Choroid plexus epithelial cell (primary cell): ENCODE results near the gene SRGAP2C.
"Not testable (repeated sequence)": the region's sequence is repeated elsewhere in the genome, so short reads cannot be mapped to it uniquely, and the experiment has no call there.

ENCODE experiments used
- DNase-seq: peaks from one replicate; pipeline ENCODE4 v3.0.0-alpha.2; 2010; ENCODE audit warnings: low read depth
- H3K4me3 ChIP-seq: 2 replicates; pipeline ENCODE4 v1.5.1; 2011; ENCODE audit warnings: low read depth, mild to moderate bottlenecking, control low read depth, low read length, moderate library complexity

SRGAP2C gene

DNA sequence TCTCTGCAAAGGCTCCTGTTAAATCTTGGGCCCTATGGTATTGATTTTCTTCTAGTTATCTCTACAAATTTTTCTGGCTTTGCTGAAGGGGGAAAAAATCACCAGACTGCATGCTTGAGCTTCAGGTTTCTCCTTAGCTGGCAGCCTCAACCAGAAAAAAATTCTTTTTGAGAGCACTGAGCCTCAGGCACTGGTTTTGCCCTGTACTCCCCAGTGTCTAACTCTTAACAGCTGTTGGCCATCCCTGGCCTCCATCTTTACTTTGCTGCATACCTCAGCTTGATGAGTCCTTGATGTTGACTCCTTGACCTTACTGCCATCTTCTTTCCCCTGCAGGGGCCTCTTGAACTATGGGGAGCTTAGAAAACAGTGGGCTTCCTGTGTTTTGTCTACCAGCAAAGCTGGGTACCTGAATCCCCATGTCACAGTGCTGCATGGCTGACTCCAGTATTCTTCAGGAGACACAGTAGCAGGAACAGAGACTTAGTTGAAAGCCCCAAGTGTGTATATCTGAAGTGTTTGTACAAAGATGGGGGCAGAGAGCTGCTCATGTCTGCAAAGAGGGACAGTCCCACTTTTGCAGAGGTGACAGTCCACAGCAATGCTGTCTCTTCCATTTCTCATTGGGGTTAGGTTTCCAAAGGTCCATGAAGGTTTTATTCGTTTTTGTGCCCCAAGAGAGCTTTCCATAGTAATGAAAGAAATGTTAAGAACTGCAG, 31.1 kb downstream of the SRGAP2C start:
- DNase-seq, H3K4me3 ChIP-seq: not testable (repeated sequence)

DNA sequence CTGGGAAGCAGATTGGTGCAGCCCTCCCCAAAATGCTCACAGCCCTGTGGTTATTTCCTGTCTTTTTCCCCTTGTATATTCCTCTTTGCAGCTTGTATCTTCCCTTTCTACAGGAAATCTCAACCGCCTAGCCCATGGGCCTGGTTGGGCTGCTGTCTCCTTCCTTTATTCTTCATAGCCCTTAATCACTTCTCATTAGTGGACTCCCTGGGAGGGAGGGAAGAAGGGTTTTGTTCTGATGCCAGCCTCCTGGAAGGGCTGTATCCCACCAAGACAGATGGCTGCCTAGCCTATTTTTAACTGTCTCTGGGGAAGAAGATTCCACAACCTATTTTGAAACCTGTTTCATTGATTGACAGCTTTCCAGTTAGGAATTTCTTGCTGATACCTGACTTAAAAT, 31.9 kb downstream of the SRGAP2C start:
- not testable (repeated sequence) for H3K4me3 ChIP-seq, DNase-seq

DNA sequence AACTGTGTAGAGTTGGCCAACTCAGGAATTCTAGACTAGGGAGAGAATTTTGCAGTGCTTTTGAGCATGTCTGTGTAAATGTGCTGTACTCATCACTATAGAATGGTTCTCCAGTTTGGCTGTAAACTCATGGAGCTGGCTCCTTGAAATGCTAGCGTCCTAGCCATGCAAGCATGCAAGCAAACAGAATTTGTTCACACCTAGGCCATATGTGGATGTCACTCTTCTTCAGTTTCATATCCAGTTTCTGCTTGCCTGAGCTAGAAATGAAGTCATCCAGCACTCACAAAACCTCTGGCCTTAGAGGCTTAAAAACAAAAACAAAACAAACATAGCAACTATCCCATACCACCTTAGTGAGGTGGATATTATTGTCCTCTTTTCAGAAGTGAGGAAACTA, 37.0 kb downstream of the SRGAP2C start:
- DNase-seq, H3K4me3 ChIP-seq: not testable (repeated sequence)

DNA sequence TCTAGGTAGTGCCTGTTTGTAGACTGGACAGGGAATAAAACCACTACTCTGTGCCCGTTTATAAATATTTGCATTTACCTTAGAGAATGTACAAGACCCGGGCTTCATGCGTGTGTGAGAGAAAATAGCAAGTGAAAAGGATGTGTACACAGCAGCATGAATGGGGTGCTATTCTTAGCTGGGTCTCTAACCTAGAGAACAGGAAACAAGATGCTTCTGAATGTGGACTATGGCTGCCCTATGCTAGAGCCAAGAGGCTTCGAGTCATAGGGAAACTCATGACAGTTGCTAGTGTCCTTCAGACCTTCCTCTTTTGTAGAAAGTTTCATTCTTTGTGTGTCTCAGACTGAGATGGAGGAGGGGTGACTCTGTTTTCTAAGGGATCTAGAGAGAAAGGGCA, 39.9 kb downstream of the SRGAP2C start:
- not testable (repeated sequence) for H3K4me3 ChIP-seq, DNase-seq

DNA sequence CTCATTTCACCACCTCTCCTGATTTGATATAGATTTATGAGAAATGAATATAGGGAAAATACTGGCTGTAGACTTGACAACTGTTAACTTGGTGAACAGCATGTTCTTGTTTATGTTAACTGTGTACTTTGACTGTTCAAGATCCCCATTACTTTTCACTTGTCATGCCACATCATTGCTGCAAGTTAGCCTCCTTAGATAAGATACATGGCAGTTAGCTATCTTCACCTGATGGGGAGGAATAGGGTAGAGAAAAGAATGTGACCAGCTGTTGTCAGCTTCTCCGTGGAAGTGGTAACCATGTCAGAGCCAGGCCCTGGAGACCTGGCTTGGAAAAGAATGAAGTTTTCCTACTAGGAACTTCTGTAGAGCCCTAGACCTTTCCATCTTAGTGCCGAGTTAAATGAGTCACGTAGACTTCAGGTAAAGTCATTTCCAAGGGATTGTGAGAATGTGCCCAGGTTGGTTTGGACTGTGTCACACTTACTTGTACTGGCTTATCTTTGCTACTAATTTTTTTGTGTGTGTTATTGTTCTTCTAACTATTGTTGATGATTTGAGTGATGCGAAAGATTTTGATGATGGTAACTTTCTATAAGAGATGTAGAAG, 41.6 kb downstream of the SRGAP2C start:
- not testable (repeated sequence) for H3K4me3 ChIP-seq, DNase-seq

DNA sequence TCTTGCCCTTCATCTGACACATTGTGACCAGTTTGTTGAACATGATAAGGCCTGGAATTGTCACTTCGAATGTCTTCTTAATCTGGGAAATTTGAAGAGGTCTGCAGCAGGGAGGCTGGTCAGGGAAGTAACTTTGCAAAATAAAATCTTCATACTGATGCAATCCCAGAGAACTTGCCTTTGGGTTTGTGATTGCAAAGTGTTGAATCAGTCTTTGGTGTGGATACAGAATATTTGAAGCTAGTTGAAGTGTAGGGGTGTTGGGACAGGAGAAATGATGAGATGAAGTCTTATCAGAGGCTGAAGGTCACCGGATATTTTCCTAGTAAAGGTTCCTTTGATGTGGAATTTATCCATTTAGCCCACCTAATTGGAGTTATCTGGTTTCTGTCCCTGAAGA, 42.1 kb downstream of the SRGAP2C start:
- not testable (repeated sequence) for DNase-seq, H3K4me3 ChIP-seq

DNA sequence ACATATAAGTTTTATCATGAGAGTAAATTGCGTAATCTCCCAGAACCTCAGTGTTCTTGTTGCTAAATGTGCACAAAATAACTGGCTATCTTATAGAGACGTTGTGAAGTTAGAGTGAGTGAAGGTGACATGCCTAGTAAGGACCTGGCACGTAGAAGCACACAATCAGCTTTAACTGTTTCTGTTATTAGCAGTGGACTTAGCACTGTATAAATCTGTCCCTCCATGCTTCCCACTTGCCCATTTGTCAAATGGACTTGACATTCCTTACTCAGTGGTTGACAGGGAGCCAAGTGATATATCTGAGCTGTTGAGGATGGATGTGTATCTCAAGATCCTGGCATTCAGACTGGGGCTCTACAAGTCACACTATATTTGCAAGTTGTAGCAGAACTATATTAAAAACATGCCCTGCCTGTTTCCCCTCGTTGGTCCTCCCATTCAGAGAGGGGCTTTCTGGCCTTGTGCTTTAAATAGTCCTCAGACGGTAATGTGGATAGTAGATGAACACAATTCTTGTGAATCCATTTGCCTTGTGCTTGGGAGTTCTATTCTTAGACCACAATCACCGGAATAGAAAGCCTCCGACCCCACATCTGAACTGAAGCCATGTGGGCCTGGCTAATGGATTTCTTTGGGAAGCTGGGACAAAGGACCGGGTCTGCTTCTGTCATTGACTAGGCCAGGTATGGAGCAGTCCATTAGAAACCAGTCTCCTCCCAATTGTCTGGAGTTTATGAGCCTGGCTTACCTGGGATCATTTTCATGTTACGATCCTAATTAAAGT, 43.0 kb downstream of the SRGAP2C start:
- DNase-seq, H3K4me3 ChIP-seq: not testable (repeated sequence)

DNA sequence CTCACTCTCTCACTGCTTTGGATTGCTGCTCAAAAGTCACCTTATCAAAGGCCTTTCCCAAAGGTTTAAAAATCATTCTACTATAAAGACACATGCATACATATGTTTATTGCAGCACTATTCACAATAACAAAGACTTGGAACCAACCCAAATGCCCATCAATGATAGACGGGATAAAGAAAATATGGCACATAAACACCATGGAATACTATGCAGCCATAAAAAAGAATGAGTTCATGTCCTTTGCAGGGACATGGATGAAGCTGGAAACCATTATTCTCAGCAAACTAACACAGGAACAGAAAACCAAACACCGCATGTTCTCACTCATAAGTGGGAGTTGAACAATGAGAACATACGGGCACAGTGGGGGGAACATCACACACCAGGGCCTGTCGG, 45.9 kb downstream of the SRGAP2C start:
- not testable (repeated sequence) for H3K4me3 ChIP-seq, DNase-seq

DNA sequence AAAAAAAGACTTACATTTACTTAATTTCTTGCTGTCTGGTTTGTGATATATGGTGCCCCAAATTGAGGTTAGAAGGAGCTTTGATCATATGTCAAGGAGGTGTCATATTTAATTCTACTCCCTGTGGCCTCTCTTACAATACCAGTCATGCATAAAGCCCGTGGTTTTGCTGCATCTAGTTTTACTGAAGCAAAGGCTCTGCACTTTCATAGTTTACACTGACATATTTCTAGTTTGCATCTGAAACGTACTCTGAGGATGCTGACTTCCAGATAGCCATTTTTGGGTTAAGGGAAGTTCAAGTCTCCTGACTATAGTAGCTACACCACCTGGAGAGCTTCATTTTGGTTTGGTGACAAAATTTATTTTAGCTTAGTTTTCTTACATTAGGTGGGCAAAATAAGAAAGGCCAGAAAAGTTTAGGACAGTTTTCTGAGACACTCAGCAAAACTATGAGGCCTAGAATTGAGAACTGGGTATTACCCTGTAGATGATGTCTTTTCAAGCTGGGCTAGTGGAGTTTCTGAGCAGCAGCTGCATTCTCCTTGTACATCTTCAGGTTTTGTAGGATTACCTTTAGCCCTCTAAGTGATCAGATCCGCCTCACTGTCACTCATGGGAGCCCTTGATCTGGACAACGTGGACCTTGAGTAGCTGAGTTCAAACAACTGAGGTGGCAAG, 47.8 kb downstream of the SRGAP2C start:
- peak; percentile 0 for DNase-seq
- H3K4me3 ChIP-seq, result not testable (repeated sequence)

DNA sequence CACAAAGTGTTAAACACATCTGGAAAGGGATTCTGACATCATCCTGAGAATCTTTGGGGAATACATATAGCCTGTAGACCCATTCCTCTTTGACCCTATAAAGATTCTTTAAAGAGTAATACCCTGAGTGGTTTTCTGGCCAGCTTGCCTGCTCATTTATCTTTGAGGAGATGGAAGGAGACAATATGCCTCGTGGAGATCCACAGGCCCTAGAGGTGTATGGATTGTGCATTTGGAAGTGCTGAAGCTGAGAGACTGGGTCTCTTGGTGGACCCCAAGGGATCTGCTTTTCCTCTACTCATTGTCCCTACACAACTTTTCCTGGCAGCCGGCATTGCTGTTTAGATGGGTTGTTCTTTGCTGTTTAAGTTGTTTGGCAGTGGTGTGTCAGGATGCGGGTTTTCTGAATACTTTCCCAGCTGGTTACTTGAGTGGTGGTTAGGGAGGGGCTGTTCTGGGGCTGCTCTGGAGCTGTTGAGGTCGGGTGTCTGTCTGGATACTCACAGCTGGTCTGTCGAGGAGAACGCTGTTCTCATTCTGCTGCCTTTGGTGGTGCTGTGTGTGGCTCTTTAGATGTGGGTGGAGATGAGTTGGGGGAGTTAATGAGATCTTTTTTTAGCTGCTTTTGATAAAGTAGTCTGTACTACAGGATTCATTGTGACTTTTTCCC, 49.5 kb downstream of the SRGAP2C start:
- H3K4me3 ChIP-seq, DNase-seq: not testable (repeated sequence)

DNA sequence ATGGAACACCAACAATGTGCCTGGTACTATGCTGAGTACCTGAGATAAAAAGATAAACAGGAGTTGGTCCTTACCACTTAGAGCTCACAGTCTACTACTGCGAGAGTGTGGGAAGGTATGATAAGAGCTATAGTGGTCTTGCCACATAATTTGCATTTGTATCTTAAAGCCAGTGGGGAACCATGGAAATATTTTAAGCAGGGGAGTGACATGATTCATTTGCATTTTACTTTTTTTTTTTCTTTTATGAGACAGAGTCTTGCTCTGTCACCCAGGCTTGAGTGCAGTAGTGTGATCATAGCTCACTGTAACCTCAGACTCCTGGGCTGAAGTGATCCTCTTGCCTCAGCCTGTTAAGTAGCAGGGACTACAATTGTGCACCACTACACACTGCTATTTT, 53.6 kb downstream of the SRGAP2C start:
- H3K4me3 ChIP-seq, result not testable (repeated sequence)

DNA sequence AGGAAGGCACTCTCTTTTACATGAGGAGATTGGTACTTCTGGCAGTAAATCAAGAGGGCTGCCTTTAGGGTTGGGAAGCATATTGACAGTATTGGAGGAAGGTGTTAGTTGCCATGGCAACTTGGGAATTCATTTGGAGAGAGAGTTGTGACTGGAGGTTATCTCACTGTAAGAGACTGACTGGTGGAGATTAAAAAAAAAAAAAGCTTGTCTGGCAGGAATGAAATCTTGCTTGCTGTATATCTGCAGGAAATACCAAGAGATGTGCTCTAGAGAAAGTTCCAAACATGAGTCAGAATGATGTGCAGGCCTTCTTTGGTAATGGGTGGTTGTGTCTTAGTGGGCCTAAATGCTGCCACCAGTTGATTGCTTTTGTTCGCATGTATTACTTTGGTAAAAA, 59.1 kb downstream of the SRGAP2C start:
- not testable (repeated sequence) for DNase-seq, H3K4me3 ChIP-seq

More for the DNA sequence above, 53.6 kb downstream of the SRGAP2C start:
- DNase-seq, result not testable (repeated sequence)

DNA sequence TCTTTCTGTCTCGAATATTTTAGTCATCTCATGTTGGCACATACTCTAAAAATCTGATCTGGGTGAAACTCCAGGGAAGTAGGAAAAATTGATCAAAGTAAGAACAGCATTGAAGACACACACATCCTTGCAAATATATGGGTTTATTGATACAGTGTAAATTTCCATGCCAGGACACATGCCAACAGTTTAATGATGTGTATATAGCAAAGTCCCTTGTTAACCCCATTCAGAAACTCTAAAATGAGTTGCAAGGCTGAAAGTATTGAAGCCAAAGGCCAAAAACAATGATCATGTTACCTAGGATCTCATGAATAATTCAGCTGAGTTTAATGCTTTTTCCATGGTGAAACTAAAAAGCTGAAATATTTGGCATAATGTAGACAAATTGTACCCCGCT, 61.6 kb downstream of the SRGAP2C start:
- DNase-seq, H3K4me3 ChIP-seq: not testable (repeated sequence)

DNA sequence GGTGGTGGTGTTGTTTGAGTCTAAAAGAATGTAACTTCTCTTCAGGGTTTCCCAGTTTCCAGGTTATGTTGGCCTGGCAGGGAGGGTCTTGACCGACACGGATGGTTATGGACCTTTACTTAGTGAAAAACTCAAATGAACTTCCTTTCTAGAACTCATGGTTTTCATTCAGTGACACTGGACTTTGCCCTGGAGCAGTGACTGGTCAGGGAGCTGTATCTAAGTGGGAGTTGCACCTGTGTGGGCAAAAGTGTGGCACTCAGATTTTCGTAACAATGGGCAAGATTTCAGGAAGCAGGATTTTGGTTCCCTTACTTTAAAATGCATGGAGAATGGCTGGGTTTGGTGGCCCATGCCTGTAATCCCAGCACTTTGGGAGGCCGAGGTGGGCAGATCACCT, 67.9 kb downstream of the SRGAP2C start:
- not testable (repeated sequence) for H3K4me3 ChIP-seq, DNase-seq

DNA sequence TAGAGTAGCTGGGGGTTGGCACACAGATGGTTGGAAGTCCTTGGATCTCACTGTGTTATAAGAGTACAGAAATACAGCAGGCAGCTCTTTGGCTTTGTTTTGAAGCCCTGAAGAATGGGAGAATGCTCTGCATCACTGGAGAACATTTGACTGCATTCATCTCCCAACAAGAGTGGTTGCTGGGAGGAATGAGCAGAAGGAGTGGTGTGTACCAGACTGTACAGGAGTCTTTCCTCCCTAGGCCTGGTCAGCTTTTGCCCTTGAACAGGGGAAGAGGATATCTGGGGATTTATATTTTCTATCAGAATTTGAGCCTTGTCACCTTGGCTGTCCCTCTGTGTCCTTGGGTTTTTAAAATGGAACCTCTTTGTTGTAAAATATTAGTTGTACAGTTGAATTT, 69.8 kb downstream of the SRGAP2C start:
- H3K4me3 ChIP-seq, DNase-seq: not testable (repeated sequence)

DNA sequence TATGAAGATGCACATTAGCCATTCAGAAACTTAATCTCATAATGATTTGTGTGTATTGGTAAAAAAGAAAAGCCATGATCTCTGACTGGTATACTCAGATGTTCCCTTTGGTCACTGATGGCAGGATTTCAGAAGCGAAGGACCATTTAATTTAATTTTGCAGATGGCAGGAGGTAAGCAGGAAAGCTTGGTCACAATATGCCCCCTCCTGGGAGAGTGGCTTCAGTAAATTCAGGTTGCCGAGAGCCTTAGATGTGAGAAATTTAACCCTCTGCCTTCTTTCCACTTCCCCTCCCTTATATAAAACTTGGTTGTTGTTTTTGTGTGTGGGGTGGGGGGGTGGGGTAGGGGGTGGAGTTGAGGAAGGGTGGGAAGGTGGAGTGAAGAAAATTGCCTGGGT, 72.9 kb downstream of the SRGAP2C start:
- not testable (repeated sequence) for DNase-seq, H3K4me3 ChIP-seq

DNA sequence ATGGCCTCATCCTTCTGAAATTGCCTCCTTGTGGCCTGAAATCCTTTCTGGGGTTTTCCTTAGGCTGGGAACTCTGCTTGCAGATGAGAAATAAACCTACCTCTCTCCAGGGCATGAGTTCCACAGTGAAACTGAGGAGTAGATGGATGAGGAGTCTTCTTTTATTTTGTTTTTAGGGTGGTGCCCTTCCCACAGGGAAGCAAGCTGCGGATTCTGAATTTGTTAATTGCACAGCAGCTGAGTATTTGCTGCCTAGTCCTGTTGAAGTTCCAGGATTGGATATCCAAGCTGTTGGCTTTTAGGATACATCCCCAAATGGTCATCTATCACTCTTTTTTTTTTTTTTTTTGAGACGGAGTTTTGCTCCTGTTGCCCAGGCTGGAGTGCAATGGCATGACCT, 73.4 kb downstream of the SRGAP2C start:
- DNase-seq, H3K4me3 ChIP-seq: not testable (repeated sequence)

DNA sequence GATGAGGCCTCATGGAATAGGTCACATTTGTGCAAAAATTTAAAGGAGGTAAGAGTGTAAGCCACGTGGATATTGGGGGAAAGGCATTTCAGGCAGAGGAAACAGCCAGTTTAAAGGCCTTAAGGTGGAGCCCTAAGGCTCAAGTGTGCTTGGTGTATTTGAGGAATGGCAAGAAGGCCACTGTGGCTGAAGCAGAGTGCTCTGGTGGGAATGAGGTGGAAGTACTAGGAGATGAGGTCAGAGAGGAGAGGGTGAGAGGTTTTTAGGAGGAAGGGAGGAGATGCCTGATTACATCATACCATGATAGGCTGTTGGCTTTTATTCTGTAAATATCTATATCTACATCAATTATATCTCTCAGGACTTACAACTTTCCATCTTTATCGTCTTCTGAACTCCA, 75.4 kb downstream of the SRGAP2C start:
- not testable (repeated sequence) for H3K4me3 ChIP-seq, DNase-seq

DNA sequence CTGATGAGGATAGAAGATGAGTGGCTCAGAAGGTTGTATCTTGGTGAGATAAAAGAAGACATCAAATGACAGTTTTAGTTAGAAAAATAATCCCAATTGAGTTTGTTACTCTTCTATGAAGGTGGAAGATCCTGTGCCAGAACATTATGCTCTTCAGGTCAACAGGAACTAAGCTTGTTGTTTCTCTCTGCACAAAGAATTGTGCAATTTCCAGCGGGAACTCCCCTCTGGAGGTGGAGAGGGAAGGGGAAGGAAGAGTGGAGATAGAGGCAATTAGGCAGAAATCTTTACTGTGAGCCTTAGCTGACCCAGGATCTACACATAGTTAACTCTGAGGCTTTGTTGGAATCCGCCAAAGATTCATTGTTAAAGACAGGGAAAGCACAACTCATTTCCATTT, 77.4 kb downstream of the SRGAP2C start:
- not testable (repeated sequence) for DNase-seq, H3K4me3 ChIP-seq
